Measurements from ENCODE around the gene EML4.
A peak's percentile ranks its signal among the peaks of the same experiment; 100 is the strongest.

Gene EML4

DNA sequence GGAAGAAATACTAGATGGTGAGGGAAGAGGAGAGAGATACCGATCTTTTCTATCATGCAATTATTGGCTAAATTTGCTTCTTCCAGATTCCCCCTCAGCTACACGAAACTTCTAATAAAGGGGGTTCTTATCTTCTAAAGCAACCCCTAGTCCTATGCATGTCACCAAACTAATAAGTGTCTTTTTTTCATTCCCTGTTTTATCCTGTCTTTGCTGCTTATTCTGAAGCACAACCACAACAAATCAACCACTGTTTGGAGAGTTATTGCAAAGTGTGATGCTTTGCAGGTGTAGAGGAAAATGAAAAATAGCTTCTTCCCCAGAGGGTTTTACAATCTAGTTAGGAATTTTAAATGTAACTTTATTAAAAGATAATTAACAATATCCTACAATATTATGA lies 60.8 kb downstream of the EML4 start:
- no peak for DNase-seq

DNA sequence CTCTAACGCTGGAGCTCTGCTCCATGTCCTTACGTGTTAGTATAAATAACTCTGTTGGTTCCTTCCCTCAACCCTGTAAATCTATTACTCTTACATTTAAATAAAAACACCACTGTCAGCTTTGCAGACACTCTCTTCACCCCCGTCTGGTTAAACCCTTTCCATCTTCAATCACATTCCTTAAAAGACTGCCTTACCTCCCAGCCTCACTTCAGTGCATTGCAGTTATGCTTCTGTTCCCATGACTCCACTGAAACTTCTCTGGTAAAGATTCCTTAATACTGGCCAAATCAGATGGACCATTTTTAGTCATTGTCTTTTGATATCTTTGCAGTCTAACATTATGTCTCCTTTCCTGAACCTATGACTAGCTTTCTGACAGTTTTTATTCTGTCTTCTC lies 61.7 kb downstream of the EML4 start:
- no peak for DNase-seq

DNA sequence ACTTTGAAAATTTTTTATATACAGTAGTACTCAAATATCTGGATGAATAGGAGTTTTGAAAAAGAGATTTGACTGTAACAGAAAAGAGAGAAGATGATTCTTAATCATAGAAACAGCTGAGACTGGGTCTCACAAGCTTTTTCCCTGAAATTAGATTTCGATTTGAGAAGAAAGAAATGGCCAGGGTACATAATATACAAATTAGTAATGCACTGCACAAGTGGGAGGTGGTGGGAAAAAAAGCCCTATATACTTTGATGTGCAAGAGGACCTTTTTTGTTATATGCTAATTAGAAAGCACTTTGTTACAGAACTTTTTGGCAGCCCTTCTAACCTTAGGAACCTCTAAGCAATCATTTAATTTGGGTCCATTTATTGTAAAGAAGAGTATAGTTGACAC lies 62.9 kb downstream of the EML4 start:
- no peak for DNase-seq

DNA sequence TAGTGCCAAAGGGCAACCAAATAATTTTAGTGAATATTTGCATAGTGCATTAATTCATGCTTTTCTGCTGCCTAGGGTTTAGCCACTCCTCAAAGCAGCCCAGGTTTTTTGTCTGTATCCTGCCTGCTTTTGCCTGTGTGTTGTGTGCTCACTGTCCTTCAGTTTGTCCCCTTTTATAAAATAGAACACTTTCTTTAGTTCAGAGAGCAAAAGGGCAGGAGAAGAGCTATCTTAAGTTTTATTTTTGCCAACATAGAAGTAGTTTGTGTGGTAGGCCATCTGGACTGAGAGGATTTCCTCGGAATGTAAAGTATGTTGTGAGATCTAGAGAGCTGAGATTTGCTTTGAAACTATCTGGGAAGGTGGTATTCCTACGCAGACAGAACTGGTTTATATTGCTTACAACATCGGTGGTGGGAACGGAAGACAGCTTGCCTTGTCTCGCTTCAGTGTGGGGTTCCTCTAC lies 64.9 kb downstream of the EML4 start:
- DNase-seq, result no peak

DNA sequence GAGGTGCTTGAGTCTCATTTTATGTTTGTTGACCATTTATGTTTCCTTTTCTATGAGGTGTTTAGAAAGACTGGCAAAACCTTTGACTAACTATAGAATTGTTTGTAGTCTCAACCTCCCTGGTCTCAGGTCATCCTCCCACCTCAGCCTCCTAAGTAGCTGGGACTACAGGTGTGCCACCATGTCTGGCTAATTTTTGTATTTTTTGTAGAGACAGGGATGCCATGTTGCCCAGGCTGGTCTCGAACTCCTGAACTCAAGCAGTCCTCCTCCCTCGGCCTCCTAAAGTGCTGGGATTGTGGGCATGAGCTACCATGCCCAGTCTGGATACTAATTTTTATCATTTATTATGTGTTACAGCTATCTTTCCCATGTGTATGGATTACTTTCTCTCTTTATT lies 67.8 kb downstream of the EML4 start:
- DNase-seq, result no peak

DNA sequence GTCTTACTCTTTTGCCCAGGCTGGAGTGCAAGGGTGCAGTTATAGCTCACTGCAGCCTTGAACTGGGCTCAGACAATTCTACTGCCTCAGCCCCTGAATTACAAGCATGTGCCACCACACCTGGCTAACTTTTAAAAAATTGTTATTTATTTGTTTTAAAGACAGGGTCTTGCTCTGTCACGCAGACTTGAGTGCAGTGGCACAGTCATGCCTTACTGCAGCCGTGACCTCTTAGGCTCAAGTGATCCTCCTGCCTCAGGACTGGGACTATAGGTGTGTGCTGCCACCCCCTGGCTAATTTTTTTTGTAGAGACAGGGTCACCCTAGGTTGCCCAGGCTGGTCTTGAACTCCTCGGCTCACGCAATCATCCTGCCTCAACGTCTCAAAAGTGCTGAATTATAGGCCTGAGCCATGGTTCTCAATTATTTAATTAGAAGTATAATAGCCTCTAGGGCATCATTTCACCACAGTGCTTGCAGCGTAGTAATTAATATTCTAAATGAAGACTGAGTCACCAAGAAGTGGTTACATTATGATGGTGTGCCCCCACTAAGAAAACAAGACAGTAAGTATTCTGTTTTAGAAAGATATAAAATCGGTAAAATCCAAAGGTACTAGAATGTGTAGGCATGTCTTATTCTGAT lies 69.6 kb downstream of the EML4 start:
- DNase-seq, result peak; percentile 25 to 33

DNA sequence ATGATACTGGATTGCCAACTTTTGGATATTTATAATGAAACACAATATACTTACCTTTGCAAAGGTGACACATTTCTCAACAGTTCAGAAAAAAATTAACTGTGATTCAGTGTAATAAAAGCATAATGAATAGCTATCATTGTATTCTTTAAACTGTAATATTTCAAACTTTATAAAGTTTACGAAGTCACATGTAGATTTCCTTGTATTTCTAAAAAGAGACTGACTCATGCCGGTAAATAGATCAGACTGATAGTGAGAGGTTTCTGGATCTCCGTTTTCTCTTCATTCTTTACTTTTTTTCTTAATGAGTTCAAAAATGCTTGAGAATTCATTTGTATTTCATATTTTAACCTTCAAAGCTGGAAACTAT lies 70.1 kb downstream of the EML4 start:
- DNase-seq, result no peak

DNA sequence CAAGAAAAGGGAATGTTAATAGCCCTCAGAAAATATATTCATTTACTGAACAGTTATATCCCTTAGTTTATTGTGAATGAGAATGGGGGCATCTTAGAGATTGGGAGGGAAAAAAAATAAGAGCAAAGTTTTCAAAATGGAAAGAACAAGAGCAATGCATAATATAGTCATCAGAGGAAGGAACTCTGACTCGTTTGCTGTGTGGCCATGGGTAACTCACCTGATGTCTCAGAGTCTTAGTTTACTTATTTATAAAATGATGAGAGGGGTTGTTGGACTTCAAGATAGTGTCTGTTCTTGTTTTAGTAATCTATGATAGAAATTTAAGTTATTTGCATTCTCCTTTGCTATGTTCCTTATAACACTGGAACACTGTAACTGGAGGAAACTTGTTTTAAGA lies 70.7 kb downstream of the EML4 start:
- DNase-seq, result no peak

DNA sequence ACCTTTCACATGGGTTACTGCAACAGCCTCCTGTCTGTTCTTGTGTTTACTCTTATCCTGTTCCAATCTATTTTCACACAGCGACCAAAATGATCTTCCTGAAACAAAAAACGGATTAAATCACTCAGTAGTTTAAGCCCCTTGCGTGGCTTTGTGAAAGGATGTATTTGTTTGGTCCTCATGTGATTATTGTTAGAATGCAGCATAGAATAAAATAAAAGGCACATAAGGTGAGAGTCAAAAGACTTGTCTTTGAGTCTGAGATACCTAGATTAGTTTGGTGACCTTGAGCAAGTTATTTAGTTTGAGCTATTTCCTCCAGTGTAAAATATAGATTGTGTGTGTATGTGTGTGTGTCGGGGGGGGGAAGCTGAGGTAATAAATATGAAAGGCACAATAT lies 72.4 kb downstream of the EML4 start:
- no peak for DNase-seq

DNA sequence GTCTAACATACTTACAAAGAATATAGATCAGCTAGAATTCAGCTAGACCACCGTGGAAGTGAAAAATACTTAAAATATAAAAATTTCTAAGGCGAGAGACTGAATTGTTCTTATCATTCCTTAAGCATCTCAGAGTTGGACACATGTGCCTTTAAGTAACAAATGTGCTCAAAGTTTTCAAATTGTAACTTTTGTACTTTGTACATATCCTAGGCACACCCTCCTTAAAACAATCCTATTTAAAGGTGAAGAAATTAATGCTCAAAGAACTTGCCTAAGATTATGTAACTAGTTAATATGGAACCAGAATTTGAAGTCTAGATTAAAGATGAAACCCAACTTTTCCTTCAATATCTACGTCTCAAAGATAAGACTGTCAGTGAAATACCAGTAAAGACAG lies 74.1 kb downstream of the EML4 start:
- DNase-seq, result no peak

DNA sequence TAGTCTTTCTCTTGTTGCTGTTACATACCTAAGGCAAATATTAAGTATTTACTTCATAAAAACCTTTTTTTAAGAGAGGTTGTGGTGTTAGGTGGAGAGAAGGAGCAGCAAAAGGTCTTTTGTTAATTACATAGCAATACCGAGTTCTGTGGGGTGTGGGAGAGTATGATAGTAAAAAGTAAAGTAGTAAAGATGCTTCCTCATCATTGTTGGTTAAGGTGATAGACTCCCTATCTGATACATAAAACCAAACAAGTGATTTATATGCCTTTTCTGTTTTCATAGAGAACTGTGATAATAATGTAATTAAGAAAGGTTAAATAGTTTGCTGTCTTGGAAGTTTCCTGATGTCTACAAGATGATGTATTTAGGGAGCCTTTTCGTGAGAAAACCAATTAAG lies 75.4 kb downstream of the EML4 start:
- DNase-seq, result no peak

DNA sequence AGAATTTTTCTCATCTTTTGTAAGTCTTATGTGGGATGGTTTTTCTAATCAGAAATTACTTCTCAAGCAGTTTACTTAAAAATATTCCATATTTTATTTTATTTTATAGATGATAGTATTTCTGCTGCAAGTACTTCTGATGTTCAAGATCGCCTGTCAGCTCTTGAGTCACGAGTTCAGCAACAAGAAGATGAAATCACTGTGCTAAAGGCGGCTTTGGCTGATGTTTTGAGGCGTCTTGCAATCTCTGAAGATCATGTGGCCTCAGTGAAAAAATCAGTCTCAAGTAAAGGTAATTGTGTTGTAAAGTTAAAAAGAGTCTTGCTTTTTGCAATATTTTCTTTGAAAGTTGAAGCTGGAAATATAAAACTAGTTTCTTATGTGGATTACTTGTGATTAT lies 76.2 kb downstream of the EML4 start:
- DNase-seq, result no peak

DNA sequence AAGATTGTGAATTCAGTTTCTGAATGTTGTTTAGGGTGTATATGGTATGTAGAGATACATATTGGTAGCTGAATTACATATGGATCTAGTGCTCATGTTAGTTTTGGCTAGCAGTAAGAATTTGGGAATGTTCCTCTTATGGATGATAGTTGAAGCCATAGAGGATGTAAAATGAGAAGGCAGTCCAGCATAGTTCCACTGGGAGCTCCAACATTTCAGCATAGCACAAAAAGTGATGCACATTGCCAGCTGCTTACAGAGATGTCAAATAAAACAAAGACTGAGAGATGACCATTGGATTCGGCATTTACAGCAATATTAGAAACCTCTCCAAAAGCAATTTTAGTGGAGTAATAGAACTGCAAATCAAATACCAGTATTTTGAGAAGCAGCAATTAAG lies 77.4 kb downstream of the EML4 start:
- DNase-seq, result no peak

DNA sequence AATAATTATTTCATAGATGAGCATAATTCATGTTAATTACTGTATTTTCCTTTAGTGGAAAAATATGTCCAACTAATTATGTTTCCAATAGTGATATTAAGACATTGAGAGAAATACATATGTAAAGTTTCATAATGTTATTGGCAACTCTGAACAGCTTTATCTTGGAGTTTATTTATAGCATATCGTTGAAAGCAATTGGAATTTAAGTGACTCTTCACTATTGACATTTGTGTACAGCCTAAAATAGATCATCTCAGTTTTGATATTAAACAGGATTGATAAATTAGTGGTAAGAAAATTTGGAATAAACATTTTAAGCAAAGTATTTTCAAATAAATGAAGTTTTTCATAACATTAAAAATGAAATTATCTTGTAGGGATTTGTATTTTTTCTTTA lies 79.7 kb downstream of the EML4 start:
- DNase-seq, result no peak

DNA sequence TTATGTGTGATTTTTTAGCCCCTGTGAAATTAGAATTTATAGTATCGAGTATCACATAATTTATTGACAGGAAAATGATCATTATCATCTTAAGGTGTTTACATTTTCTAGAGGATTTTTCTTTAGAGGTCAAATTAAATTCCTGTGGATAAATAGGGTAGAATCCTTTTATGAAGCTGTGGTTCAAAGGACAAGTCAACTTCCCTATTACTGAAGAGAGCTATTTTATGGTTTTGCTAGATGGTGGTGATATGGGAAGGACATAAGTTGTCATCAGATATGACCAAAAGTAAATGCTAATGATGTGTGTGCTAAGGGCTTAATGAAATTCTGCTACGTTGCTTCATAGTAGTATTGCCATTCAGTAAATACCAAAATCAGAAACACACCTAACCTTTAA lies 80.1 kb downstream of the EML4 start:
- no peak for DNase-seq

DNA sequence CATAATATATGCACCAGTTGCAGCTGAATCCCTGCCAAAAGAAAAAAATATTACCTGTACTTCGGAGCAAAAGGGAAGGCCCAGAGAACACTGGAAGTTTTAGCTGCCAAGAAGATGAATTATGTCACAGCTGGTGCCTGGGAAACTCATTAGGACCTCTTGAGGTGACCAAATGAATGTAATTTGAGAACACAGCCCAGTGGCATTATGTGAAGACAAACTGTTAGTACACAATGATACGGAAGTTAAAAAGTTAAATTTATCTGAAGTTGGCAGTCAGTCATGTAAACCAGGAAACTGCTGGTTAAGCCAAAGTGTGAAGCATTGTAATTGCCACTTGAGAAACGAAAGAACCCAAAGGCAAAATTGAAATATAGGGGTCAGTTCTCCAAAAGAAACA lies 80.7 kb downstream of the EML4 start:
- no peak for DNase-seq

DNA sequence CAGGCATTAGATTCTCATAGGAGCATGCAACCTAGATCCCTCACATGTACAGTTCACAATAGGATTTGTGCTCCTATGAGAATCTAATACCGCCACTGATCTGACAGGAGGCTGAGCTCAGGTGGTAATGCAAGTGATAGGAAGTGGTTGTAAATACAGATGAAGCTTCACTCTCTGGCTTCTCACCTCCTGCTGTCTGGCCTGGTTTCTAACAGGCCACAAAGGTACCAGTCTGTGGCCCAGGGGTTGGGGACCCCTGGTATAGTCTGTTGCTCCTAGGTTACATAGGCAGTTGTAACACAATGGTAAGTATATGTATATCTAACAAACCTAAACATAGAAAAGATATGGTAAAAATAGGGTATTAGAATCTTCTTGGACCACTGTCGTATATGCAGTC lies 81.8 kb downstream of the EML4 start:
- no peak for DNase-seq

DNA sequence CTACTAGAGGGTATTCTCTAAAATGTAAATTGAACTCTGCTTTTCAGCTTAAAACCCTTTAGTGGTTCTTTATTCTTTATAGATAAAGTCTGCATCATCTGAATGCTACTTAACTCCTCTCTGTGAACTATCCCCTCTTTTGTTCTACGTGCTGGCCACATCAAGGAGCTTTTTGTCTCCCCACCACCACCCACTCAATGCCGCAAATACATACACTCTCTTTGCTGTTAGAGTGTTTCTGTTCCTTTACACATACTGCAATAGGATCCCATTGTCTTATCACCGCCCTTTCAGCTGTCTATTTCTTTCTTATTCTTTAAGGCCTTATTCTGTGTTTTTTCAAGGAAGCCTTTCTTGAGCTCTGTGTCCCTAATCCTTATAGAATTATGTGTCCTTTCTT lies 83.3 kb downstream of the EML4 start:
- DNase-seq, result no peak

DNA sequence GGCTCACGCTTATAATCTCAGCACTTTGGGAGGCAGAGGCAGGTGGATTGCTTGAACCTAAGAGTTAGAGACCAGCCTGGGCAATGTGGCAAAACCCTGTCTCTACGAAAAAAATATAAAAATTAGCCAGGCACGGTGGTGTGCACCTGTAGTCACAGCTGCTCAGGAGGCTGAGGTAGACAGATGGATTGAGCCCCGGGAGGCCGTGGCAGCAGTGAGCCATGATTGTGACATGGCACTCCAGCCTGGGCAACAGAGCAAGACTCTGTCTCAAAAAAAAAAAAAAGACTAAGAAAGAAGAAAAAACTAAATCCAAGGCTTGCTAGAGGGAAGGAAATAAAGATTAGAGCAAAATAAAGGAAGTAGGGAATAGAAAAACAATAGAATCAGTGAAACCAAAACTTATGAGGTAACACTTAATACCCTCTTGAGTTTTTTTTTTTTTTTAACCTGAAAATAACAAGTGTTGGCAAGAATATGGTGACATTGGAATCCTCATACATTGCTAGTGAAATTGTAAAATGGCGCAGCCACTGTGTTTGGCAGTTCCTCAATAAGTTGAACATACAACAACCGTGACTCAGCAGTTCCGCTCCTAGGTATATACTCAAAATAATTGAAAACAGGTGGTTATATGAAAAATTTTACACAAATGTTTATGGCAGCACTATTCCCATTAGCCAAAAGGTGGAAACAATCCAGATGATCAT lies 85.2 kb downstream of the EML4 start:
- no peak for DNase-seq

DNA sequence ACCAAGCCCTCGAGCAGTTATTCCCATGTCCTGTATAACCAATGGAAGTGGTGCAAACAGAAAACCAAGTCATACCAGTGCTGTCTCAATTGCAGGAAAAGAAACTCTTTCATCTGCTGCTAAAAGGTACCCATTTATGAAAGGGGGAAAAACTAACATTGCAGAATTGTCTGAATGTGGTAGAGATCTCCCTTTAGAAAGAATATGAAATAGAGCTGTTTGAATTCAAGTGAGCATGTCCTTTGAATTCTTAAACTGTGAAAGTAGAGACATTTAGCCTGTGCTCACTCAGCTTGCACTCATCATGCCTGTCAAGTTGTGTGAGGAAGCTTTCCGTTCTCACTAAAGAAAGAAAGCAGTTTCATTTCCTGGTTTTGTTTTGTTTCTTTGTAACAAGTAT lies 87.4 kb downstream of the EML4 start:
- no peak for DNase-seq

DNA sequence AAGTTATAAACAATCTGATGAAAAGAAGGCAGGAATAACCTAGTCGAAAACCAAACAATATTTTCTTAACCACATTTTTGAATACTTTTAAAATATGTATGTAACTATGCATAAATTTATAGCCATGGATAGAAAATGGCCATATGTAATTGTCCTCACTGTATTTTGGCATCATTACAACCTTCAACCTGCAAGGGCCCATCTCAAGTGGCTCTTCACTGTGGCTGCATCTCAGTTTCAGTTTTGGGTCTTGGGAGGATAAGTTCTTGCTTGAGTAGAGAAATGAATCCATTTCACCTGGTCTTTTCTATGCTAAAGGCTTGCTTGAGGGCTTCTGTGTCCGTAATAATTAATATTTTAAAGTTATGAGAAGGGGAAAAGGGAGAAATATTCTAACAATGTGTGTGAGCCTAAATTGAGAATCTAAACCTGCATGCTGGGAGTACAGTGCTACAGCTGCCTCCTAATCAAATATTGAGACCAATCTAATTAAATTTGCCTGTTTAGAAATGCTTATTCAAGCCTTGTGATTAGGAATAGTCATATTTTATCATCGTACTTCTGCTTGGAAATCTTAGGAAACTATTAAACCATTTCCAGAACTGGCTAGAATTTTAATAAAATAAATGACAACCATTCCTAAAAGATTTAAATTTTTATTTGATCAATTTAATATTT lies 92.5 kb downstream of the EML4 start:
- no peak for DNase-seq

DNA sequence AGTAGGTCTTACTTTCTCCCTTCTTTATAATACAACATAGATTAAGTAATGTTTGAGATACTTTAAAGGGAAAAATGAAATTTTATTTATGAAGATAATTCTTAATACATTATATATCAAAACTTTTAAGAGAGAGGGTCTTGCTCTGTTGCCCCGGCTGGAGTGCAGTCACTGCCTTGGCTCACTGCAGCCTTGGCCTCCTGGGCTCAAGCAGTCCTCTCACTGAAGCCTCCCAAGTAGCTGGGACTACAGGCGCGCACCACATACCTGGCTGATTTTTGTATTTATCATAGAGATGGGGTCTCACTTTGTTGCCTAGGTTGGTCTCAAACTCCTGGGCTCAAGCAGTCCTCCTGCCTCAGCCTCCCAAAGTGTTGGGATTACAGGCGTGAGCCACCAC lies 97.1 kb downstream of the EML4 start:
- no peak for DNase-seq

DNA sequence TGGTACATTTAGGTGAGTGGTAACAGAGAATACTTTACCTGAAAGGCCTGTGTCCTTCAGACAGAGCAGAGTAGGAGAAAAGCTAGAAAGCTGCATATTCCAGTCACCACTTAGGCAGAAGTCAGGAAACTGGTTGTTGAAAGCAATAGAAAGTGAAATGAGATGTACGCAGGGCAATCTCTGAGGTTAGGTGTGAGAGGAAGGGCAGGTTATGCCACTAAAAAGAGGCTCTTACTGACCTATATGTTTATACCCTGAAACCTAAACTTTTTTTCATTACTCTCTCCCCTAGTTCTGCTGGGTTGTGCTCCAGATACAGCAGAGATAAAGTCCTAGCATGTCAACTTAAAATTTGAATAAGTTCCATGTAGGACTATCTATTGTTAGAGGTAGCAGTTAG lies 98.4 kb downstream of the EML4 start:
- DNase-seq, result no peak

DNA sequence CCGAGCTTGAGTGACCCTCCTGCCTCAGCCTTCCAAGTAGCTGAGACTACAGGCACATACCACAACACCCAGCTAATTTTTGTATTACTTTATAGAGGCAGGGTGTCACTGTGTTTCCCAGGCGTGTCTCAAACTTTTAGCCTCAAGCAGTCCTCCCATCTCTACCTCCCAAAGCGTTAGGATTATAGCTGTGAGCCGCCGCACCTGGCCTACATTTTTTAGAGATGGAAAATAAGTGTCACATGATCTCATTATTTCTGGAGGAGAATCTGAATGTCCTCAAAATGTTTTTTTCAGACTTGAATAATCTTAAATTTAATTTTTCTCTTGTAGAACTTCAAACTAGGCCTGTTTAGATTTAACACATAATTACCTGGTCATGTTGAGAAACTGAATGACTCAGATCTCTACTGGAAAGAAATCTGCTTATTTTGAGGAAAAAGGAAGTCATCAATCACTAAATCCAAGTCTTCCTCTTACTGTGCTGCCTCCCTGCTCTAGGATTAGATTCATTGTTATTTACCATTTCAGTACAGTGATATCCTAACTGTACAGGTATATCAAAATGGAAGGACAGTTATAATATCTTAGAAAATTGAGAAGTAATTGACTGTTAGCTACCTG lies 99.5 kb downstream of the EML4 start:
- DNase-seq, result no peak
